Measurements from ENCODE around the gene PRKAR1B.

Gene PRKAR1B

DNA sequence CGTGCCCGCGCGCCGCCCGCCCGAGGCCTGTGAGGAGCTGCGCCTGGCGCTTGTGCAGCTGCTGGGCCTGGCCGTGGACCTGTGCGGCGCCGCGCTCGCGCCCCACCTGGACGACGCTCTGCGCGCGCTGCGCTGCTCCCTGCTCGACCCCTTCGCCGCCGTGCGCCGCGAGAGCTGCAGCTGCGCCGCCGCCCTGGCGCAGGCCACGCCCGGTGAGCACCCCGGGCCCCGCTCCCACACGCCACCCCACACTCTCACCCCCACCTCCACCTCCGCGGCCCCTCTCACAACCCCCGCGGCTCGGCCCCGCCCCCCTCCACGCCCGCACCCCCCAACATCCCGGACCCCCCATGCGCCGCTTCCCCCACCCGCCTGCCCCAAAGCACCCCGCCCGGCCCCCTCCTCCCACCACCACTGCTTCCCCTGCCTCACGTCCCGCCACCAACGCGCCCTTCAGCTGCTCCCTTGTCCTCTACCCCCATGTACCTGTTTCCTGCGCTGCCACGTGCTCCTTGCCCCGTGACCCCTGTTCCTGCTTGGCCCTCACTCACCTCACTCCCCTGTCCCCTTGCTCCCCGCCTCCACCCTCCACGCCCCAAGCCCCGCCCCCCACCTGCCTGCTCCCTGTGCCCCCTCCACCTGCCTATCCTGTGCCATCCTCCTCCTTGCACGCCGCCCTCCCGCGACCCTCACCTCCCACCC, at the start of gene PRKAR1B:
PRKAR1B (minus strand) TSS at position 178 of the 702 bp plus-strand sequence. CDS start 15,776 bp downstream, outside the sequence.
- DNase-seq, result peak; percentile 28

DNA sequence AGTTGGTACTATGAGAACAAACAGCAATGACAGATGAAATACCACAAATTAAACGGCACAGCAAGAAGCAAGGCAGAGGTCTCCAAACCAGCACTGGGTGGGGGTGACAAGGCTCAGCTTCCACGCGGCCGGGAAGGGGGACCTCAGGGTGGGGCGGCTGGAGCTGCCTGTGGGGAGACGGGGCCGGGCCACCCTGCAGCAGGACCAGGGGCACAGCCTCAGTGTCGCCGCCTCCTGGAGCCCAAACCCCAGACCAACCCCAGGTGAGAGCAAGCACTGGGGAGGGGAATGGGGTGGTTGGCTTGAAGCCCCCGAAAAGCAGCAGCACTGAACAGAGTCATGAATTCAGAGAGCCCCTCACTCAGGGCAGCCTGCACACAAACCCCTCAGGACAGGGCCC, 49.3 kb upstream of the PRKAR1B start:
- DNase-seq, result no peak

DNA sequence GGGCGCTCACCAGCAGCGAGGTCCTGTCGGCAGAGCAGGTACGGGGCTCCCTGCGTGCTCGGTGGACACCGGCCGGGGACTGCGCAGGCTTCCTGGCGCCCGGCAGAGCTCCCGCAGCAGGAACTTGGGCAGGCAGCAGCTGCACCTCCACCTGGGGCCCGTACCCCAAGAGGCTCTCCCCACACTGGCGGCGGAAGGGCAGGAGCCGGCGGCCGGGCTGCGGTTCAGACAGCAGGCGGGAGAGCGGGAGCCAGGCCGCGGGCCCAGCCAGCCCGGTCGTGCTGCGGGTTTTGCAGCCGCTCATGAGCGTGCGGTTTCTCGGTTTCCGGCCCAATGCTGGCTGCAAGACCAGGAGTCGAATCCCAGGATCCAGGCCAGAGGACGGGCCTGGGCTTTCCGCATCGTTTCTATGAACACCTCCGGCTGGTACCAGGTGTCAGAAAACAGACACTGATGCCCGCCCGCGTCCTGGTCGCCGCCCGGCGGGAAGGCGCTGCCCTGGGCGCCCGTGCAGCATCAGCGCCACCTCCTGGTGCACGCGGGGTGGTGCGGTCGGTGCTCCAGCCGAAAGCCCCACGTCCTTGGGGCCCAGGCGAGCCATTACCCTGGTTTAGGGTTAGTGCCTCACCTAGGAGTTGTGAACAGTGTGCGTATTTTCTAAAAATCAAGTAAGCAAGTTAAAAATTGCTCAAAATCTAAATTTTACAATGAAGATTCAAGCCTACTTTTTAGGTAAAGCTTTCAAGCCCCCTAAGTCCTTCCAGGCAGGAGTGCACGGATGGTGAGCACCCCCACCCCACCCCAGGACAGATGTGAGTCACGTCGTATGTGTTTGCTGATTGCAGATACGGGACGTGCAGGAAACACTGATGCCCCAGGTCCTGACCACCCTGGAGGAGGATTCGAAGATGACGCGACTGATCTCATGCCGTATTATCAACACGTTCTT, 47.4 kb upstream of the PRKAR1B start:
- peak; percentile 67 for DNase-seq

DNA sequence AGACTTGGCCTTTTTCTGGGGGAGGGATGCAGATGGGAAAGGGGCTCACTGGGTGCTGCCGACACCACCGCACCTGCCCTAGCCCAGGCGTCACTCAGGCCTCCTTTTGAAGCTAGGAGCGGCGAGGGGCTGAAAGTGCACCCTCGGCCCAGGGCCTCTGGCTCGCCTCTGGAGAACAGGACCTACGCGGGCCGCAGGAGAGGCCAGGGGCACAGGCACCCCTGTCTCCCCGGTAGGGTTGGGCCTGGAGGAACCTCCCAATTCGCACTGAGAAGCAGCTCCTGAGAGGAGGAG, 46.5 kb upstream of the PRKAR1B start:
- DNase-seq, result no peak

DNA sequence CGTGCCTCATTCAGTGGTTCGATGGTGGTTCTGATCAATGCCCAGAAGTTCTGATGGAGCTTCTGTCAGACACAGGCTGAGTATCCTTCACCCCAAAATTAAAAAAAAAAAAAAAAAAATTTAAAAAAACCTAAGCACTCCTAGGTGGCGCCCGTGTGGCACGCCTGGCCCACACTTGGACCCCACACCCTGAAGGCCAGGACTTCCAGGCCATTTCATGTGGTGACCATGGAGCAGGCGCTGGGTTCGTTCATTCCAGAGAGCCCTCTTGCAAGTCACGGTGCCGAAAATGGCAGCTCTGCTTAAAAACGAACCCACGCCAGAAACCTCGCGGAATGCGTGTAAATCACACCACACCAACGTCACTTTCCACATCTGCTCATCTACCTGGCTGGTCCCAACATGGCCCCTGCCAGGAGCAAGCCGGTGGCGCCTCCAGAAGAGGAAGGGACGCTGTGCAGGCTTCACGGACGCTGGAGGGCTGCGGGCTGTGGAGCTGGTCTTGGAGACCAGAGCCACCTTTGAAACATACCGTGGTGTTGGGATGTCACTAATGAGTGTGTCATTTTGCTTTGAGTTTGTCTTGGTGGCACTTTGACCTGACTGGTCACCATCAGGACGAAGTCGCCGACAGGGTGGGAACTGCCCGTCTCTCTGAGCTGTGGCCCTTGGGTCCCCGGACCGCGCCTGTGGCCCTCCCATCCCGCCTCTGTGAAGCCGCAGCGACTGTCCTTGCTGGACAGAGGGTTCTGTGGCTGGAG, 46.0 kb upstream of the PRKAR1B start:
- no peak for DNase-seq

DNA sequence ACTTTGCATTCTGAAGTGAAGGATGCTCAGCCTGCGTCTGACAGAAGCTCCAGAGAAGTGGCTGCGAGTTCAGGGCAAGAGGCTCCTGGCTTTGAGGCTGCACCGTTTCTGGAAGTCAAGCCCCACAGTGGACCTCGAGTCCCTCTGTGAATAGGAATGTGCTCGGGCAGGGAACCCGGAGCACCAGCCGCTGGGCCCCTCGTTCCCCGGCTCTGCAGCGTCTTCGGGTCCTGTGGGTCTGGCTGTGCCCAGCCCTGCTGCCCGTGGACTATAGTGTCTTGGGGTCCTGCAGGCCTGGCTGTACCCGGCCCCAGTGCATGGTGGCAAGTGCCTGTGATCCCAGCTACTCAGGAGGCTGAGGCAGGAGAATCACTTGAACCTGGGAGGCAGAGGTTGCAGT, 45.3 kb upstream of the PRKAR1B start:
- no peak for DNase-seq

DNA sequence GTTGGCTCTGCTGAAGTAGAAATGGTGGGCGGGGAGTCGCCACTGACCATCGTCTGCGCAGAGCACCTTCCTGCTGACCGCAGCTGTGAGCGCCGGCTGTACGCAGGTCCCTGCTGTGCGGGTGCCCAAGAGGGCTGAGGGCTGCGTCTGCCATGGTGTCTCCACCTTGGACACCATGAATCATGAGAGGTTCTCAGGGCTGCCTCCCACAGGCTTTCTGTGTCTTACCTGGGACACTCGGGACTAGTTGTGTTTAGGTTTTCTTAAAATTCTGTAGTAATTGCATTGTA, 44.9 kb upstream of the PRKAR1B start:
- no peak for DNase-seq

DNA sequence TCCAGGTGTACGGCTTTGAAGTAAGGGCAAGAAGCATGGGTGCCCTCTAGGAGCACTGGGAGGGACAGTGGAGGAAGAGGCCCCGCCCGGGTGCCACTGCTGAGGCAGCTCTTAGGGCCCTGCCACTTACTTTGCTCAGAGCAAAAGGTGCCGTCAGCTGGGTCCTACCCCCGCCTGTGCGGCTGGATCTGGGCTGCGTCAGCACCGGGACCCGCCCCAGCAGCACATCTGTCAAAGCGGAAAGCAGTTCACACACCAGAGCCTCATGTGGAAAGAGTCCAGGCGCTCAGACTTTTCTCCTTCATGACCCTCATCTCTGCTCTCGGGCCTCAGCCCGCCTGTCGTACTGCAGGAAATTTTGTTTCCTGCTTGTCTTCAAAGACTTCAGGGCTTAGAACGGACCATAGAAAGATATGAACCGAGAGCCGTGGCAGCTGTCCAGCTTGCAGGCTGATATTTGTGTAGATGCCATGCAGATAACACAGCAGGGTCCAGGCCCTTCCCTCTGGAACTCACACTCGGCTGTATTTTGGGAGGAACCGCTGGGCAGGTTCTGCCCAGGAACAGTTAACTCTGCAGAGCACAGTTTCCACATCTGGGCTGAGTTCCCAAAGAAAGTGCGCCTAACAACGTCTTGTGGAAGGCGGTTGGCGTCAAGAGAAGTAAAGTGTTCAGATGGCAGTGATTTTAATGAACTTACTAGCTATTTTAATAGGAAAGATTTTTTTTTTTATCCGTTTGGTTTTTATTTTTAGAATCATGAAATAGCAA, 44.3 kb upstream of the PRKAR1B start:
- no peak for DNase-seq

DNA sequence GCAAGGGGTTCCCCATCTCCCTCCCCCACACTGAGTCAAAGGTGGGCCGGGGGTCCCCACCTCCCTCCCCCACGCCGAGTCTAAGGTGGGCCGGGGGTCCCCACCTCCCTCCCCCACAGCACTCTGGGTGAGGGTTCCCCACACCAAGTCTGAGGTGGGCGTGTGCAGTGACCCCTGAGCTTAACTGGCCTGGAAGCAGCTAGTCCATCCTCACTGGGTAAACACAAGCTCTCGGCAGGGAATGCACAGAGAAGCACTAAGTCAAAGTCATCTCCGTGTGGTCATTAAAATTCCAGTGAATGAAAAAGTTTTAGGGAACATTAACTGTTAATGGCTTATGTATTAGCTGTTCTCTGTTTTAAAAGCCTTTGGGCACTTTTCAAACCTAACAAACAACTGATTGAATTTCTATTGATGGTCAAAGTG, 43.7 kb upstream of the PRKAR1B start:
- DNase-seq, result no peak

DNA sequence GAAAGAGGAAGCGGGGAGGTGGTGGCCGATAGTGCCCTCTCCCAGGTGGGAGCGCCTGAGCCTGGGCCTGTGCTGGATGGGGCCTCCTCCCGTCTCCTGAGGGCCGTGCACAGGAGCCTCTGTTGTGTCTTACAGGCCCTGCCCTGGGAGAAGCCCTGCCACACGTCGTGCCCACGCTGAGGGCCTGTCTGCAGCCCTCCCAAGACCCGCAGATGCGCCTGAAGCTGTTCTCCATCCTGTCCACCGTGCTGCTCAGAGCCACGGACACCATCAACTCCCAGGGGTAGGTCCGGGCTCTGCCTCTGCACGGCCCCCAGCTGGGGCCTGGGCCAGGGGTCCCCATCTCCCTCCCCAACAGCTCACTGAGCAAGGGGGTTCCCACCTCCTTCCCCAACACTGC, 43.3 kb upstream of the PRKAR1B start:
- DNase-seq, result no peak

DNA sequence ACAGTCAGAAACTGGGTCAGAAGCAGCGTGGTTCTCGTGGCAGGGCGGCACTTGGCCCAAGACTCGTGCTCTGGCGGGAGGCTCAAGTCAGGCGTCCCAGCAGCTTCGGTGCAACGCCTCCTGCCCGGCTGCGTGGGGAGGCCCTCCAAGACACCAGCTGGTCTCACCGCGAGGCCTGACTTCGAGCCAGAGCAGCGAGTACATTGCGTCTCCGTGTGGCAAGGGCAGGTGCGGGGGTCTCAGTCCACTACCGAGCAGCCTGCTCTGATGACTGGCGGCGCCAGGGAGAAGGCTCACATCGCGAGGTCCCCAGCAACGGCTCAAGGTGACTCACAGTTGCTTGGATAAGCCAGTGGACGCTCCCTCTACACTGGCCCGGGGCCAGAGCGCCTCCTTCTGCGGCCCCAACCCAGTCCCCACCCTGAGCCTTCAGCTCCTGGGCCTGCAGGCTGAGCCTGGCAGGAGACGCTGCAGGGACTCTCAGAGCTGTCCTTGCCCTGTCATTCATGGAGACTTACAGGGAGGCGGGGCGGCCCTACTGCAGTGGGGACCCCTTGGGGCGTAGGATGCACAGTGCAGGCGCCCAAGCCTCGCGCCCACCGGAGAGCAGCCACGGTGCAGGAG, 41.9 kb upstream of the PRKAR1B start:
- no peak for DNase-seq

DNA sequence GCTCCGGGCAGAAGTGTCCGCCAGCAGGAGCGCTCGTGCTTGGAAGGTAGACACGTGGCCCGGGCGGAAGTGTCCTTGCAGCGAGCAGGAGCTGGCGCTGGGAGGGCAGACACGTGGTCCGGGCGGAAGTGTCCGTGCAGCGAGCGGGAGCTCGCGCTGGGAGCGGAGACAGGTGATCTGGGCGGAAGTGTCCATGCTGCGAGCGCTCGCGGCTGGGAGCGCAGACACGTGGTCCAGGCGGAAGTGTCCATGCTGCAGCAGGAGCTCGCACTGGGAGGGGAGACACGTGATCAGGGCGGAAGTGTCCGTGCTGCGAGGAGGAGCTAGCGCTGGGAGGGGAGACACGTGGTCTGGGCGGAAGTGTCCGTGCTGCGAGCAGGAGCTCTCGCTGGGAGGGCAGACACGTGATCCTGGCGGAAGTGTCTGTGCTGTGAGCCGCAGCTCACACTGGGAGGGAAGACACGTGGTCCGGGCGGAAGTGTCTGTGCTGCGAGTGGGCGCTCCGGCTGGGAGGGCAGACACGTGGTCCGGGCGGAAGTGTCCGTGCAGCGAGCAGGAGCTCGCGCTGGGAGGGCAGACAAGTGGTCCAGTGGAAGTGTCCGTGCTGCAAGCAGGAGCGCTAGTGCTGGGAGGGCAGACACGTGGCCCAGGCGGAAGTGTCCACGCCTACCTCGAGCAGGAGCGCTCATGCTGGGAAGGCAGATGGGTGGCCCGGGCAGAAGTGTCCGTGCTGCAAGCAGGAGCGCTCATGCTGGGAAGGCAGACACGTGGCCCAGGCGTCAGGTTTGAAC, 41.1 kb upstream of the PRKAR1B start:
- DNase-seq, result no peak

DNA sequence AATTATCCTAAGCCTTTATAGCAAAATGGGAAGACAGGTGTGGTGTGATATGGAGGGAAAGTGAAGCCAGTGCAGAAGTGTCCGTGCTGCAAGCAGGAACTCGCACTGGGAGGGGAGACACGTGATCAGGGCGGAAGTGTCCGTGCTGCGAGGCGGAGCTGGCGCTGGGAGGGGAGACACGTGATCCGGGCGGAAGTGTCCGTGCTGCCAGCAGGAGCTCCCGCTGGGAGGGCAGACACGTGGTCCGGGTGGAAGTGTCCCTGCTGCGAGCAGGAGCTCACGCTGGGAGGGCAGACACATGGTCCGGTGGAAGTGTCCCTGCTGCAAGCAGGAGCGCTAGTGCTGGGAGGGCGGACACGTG, 40.5 kb upstream of the PRKAR1B start:
- DNase-seq, result no peak

DNA sequence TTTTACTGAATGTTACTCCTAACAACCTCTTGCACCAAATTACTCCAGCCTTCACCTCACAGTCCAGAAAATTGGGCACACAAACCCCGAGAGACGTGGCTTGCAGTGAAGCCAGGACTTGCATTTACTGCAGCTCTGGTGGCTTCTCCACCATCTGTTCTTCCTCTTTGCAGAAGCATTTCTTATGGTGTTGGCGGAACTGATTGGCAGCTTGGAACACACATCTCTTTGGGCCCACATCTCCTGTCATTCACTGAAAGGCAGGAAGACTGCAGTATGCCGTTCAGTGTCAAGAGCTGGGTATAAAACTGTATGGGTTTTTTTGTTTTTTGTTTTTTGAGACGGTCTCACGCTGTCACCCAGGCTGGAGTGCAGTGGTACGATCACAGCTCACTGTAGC, 38.3 kb upstream of the PRKAR1B start:
- no peak for DNase-seq

DNA sequence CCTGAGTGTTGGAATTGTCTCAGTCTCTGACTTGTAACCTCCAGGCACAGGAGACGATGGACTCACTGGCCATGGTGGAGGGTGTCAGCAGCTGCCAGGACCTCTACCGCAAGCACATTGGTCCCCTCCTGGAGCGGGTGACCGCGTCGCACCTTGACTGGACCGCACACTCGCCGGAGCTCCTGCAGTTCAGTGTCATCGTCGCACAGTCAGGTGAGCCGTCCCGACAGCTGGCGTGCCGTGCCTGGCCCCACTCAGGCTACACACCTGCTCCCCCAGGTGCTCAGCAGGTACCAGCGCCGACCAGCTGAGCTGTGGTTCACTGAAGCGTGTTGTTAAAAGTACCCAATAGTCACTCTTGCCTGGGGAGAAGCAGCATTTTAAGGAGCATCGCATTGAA, 36.7 kb upstream of the PRKAR1B start:
- no peak for DNase-seq

DNA sequence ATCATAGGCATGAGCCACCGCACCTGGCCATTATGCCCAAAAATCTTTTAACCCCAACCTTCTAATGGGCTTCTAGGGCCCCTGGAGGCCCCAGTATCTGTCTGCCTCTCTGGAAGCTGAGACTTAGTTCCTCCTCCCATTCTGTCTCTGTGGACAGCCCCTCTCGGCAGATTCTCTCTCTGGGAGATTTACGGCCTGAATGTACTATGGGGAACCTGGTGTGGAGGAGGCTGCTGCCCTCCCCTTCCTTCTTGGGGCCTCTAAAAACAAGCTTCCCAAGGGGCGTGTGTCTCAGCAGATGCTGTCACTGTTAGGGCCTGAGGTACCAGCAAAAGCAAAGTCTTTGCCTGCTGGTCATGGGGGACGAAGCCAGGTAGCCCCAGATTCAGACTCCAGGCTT, 35.8 kb upstream of the PRKAR1B start:
- DNase-seq, result no peak

DNA sequence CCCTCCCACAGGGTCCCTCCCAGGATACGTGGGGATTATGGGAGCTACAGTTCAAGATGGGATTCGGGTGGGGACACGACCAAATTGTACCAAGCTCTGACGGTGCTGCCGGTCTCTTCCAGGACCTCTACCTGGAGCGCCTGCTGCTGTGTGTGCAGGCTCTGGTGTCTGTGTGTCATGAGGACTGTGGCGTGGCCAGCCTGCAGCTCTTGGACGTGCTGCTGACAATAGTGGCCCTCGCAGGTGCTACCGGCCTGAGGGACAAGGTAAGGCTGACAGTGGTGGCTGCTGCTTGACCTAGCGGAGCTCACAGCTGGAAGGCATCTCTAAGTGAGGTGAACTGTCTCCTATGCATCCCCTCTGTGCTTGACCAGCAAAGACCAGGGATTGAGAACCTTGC, 34.5 kb upstream of the PRKAR1B start:
- no peak for DNase-seq

DNA sequence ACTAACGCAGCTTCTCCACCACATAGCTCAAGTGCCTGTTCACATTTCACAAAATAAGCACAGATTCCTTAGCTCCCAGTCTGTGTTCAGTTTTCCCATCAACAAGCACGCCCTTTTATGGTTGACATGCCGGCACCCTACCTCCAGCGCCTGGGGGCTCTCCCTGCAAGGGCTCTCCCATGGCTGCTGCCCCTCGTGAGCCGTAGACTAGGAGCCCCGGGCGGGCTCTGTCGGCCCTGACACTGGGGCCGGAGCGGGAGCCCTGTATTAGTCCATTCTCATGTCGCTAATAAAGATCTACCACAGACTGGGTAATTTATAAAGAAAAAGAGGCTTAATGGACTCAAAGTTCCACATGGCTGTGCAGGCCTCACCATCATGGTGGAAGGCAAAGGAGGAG, 34.0 kb upstream of the PRKAR1B start:
- DNase-seq, result no peak

DNA sequence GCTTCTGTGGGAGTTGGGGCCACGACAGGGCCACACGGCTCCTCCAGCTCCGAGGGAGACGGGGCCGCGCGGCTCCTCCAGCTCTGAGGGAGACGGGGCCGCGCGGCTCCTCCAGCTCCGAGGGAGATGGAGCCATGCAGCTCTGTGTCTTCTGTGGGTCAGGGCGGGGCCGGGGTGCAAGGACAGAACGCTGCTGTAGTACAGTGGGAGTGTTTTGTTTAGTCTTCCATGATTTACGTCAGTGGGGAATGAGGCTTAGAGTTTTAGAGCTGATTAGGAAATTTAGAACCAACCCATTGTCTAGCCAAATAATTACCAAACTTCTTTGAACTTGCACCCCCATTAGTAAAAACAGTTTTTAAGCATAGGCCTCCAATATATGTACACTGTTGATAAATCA, 32.9 kb upstream of the PRKAR1B start:
- no peak for DNase-seq

DNA sequence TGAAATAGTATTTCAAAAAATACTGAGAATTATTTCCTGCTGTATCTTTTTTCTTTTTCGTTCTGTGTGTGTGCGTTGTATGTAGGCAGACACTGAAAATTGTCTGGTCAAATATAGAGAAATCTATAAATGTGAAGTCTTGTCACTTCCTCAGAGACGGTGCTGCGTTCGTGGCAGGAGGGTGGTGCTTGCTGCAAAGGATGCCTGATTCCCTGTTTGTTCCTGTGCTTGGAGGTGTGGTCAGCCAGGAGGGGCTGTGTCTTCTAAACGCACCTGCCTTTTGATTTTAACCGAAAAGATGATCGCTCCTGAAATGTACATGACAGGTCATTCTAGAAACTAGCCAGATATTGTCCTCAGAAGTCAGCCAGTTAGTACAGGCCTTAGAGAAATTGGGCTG, 32.5 kb upstream of the PRKAR1B start:
- no peak for DNase-seq

DNA sequence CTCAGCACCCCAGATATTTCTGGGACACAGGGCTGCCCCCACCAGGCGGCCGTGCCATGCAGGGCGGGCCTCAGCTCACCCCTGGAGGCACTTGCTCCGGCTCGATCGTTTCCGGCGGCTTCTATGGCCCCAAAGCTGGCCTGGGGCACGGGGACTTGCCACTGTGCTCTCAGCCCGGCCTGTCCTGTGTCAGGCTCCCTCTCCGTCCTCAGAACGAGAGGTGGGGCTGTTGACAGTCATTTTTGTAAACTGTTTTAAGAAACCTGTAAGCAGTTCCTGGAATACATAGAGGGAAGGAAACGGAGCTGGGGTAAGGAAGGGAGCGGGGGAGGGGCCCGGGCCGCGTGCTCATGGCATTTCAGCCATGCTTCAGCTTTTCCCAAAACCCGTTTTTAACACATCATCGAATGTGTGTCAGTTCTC, 30.7 kb upstream of the PRKAR1B start:
- no peak for DNase-seq
